Measurements from ENCODE around the gene KCNAB3. TPM values are rescaled to one million over a fixed set of nuclear protein-coding genes. Genes with fewer than 3 reads are reported as not detected.
A peak's percentile ranks its signal among the peaks of the same experiment; 100 is the strongest.

KCNAB3 gene
- total RNA-seq, 4 donors from 2014 or later: 0.10 to 0.49 (median 0.24) TPM

DNA sequence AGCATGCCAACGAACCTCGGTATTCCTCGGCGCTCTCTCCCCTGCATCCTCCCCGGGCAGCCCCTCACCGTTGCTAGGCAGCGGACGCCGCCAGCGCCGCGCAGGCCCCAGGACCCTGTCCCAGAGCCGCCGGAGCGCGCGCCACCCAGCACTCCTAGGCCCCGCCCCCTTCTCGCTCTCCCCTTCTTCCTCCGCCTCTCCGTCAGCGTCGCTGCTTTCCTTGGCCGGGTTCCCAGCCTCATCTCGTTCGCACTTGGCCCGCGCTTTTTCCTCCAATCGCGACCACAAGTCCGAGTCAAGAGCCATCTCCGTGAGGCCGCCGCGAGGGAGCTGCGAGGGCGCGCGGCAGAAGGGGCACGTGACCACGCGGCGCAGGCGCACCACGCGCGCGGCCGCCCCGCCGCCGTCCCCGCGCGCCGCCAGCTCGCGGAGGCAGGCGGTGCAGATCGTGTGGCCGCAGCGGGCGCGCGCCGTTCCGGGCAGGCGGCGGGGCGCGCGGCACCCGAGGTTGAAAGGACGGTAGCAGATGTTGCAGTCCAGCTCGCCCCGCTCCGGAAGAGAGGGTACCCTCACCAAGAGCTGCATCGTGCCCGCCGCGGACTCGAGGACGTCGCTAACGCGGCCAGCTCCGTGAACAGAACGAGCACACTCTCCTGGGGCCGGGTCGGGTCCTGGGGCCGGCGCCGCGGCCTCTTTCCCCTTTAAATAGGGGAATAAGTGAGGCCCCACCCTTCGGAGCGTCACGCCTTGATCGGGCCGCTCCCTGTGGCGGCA lies 13.9 kb downstream of the KCNAB3 start, which contains the start of gene RNF227:
TSS of gene RNF227 (minus strand) at position 679 of the 774 bp plus-strand sequence. CDS start at position 585, 94 bp downstream.
- H3K4me3 ChIP-seq (ENCODE audit: low read depth, poor library complexity, severe bottlenecking): peak within 1 kb of the TSS; percentile 41
- intact Hi-C loops (cut with DNase I; ENCODE audit: low total_unique reads): no loop called here
- TF ChIP-seq, protein P1, sequence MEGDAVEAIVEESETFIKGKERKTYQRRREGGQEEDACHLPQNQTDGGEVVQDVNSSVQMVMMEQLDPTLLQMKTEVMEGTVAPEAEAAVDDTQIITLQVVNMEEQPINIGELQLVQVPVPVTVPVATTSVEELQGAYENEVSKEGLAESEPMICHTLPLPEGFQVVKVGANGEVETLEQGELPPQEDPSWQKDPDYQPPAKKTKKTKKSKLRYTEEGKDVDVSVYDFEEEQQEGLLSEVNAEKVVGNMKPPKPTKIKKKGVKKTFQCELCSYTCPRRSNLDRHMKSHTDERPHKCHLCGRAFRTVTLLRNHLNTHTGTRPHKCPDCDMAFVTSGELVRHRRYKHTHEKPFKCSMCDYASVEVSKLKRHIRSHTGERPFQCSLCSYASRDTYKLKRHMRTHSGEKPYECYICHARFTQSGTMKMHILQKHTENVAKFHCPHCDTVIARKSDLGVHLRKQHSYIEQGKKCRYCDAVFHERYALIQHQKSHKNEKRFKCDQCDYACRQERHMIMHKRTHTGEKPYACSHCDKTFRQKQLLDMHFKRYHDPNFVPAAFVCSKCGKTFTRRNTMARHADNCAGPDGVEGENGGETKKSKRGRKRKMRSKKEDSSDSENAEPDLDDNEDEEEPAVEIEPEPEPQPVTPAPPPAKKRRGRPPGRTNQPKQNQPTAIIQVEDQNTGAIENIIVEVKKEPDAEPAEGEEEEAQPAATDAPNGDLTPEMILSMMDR (IDR thresholded peaks at IDR 0.05): no peak
- no peak for TF ChIP-seq POLR2A (IDR thresholded peaks at IDR 0.05)
- peak; percentile 88 to 98 for DNase-seq (ENCODE audit: low spot score in 2 of 2)
- WGBS, 2 donors: 0 to 1% methylated on average over 51 to 65 of the region's 100 CpGs

DNA sequence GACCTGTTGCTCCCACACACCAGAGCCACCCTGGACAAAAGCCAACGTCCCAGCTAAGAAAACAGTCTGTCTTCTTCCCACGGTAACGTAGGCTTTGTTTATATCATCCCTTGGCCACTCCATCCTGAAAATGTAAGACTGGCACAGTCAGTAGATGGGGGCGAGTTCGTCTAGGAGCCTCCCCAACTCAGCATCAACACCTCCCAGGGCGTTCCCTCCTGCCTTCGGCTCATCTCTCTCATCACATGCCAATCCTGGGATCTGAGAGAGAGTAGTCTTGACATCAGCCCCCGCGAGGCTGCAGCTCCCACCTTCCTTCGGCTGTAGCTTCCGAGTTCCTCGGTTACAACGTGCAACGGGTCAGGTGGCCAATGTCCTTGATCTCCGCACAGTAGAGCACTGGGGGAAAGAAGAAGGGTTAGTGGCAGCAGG lies 14.5 kb downstream of the KCNAB3 start:
- intact Hi-C loops (cut with DNase I; ENCODE audit: low total_unique reads): no loop called here
- 2 to 3% methylated on average over 8 to 13 of the region's 15 CpGs for WGBS, 2 donors
- peak in 1 of 2 donors; percentile 50 for DNase-seq (ENCODE audit: low spot score in 2 of 2)
- H3K4me3 ChIP-seq (ENCODE audit: low read depth, poor library complexity, severe bottlenecking): peak overlapping the region; percentile 41
- TF ChIP-seq, protein P1 (IDR thresholded peaks at IDR 0.05): no peak
- no peak for TF ChIP-seq POLR2A (IDR thresholded peaks at IDR 0.05)

DNA sequence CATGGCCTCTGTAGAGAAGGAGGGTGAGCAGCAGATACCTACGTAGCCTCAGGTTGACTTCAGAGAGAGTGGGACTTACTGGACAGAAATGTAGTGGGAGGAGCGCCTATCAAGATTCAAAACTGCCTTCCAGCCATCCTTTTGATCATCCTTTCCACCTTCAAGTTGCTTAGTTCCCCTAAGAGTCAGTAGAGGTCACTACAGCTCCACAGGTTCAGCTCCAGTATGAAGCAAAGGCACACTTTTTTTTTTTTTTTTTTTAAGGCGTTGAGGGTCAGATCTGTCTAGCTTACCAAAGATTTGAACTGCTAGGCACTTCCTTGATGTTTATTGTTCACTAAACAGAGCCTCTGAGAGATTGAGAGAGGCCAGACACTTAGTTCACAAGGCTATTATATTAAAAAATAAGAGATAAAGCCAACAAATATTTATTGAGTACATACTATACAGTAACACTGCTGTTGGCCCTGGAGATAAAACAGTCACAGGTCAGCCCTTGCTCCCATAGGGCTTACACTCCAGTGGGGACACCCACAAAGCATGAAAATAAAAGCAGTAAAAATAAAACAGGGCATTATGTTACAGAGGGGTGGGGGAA lies 16.6 kb downstream of the KCNAB3 start:
- TF ChIP-seq POLR2A (IDR thresholded peaks at IDR 0.05): no peak
- TF ChIP-seq, protein P1 (IDR thresholded peaks at IDR 0.05): peak in 1 of 3 donors; percentile 34
- peak in 1 of 2 donors; percentile 46 for DNase-seq (ENCODE audit: low spot score in 2 of 2)
- H3K4me3 ChIP-seq (ENCODE audit: low read depth, poor library complexity, severe bottlenecking): no peak overlapping the region
- intact Hi-C loops (cut with DNase I; ENCODE audit: low total_unique reads): loop anchor here (5.0 kb wide), 2 partner anchors 51 to 79 kb away; no protein-coding TSS in a partner anchor
- WGBS, 2 donors: 24 to 40% methylated on average over 3 of the region's 3 CpGs

DNA sequence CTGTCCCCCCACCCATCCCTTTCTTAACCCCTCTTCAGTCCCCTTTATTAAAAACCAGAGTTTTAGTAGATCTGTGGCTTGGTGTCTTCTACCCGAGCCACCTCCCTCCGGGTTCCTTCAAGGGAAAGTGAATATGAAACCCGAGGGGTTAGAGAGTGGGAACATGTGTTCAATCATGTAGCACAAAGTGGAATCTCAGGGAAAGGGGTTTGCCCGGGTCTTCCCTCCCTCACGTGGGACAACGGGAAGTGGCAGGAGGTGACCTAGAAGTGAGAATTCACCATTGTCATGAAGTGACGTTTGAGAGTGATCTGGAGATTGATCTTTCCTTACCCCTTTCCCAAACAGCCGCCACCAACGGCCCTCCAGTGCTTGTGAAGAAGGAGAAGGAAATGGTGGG lies 18.5 kb downstream of the KCNAB3 start:
- 61 to 63% methylated on average over 9 of the region's 9 CpGs for WGBS, 2 donors
- intact Hi-C loops (cut with DNase I; ENCODE audit: low total_unique reads): loop anchor here (5.0 kb wide), 2 partner anchors 49 to 81 kb away; no protein-coding TSS in a partner anchor
- TF ChIP-seq POLR2A (IDR thresholded peaks at IDR 0.05): no peak
- TF ChIP-seq, protein P1 (IDR thresholded peaks at IDR 0.05): no peak
- DNase-seq (ENCODE audit: low spot score in 2 of 2): no peak
- no peak overlapping the region for H3K4me3 ChIP-seq (ENCODE audit: low read depth, poor library complexity, severe bottlenecking)

DNA sequence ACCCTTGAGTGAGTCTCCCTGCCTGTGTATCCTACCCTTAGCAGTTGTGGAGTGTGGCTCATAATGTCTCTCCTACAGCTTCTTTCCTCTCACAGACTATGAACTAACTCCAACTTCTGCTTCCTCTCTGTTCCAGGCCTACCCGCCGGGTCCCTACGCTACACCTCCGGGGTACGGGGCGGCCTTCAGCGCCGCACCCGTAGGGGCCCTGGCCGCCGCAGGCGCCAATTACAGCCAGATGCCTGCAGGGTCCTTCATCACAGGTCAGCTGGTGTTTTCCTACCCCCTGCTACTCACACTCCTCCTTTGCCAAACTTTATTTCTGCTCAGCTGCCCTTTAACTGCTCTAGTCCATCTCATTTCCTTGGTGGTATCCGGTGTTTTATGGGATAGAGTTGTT lies 18.9 kb downstream of the KCNAB3 start:
- no peak overlapping the region for H3K4me3 ChIP-seq (ENCODE audit: low read depth, poor library complexity, severe bottlenecking)
- 86 to 91% methylated on average over 13 of the region's 13 CpGs for WGBS, 2 donors
- intact Hi-C loops (cut with DNase I; ENCODE audit: low total_unique reads): loop anchor here (5.0 kb wide), 2 partner anchors 48 to 82 kb away; no protein-coding TSS in a partner anchor
- DNase-seq (ENCODE audit: low spot score in 2 of 2): no peak
- TF ChIP-seq, protein P1 (IDR thresholded peaks at IDR 0.05): no peak
- no peak for TF ChIP-seq POLR2A (IDR thresholded peaks at IDR 0.05)

All from lower leg skin (tissue), 4 donors.